Stimulated activated CD4-positive, alpha-beta T cell treated with anti-CD3 and anti-CD28 coated beads, Interleukin-4, amount 100 ng/mL, for 1 hour (primary cell): ENCODE data around the gene GMIP.
"Not testable (repeated sequence)": the region's sequence is repeated elsewhere in the genome, so short reads cannot be mapped to it uniquely, and the experiment has no call there.

Experiments
- DNase-seq: peaks from one replicate; pipeline ENCODE4 v3.0.0-alpha.2; 2020

Gene GMIP, protein sequence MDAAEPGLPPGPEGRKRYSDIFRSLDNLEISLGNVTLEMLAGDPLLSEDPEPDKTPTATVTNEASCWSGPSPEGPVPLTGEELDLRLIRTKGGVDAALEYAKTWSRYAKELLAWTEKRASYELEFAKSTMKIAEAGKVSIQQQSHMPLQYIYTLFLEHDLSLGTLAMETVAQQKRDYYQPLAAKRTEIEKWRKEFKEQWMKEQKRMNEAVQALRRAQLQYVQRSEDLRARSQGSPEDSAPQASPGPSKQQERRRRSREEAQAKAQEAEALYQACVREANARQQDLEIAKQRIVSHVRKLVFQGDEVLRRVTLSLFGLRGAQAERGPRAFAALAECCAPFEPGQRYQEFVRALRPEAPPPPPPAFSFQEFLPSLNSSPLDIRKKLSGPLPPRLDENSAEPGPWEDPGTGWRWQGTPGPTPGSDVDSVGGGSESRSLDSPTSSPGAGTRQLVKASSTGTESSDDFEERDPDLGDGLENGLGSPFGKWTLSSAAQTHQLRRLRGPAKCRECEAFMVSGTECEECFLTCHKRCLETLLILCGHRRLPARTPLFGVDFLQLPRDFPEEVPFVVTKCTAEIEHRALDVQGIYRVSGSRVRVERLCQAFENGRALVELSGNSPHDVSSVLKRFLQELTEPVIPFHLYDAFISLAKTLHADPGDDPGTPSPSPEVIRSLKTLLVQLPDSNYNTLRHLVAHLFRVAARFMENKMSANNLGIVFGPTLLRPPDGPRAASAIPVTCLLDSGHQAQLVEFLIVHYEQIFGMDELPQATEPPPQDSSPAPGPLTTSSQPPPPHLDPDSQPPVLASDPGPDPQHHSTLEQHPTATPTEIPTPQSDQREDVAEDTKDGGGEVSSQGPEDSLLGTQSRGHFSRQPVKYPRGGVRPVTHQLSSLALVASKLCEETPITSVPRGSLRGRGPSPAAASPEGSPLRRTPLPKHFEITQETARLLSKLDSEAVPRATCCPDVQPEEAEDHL

GRCh38 chr19:19643158-19644053 lies at the start of gene GMIP:
Gene GMIP (minus strand): TSS chr19:19643657. CDS start chr19:19643529, 128 bp downstream.
- peak; percentile 86 for DNase-seq

- DNase-seq: no peak
Observed at GRCh38 chr19:19691683-19692082, 48.2 kb upstream of the GMIP start.

DNA sequence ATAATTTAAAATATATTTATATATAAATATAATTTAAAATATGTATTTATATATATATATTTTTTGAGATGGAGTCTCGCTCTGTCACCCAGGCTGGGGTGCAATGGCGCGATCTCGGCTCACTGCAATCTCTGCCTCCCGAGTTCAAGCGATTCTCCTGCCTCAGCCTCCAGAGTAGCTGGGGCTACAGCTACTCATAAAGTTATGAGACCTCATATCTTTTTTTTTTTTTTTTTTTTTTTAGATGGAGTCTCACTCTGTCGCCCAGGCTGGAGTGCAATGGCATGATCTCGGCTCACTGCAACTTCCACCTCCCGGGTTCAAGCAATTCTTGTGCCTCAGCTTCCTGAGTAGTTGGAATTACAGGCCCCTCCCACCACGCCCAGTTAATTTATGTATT lies 45.6 kb upstream of the GMIP start:
- not testable (repeated sequence) for DNase-seq

DNA sequence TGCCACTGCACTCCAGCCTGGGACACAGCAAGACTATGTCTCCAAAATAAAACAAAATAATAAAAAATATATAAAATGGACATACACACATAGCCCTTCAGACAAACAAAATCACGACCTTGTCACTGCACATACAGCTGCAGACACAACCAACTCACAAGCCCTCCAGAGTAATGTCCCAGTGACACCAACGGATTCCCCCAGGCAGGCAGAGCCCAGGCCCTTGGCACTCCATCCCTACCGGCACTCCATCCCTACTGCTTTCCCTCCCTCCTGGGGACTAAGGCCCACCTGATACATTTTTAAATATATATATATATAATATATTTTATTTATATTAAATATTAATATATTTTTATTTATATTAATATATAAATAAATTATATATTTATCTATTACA lies 43.6 kb upstream of the GMIP start:
- DNase-seq: no peak

DNA sequence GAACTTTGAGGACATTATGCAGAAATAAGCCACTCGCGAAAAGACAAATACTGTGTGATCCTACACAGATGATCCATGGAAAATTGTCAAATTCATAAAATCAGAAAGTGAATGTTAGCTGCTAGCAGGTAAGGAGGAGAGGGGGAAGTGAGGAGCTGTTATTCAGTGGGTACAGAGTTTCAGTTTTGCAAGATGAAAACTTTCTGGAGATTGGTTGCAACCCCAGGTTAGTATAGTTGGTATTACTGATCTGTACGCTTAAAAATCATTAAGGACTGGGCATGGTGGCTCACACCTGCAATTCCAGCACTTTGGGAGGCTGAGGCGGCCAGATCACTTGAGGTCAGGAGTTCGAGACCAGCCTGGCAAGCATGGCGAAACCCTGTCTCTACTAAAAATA lies 43.1 kb upstream of the GMIP start:
- no peak for DNase-seq

- DNase-seq: not testable (repeated sequence)
Observed at GRCh38 chr19:19686119-19686518, 42.7 kb upstream of the GMIP start.

DNA sequence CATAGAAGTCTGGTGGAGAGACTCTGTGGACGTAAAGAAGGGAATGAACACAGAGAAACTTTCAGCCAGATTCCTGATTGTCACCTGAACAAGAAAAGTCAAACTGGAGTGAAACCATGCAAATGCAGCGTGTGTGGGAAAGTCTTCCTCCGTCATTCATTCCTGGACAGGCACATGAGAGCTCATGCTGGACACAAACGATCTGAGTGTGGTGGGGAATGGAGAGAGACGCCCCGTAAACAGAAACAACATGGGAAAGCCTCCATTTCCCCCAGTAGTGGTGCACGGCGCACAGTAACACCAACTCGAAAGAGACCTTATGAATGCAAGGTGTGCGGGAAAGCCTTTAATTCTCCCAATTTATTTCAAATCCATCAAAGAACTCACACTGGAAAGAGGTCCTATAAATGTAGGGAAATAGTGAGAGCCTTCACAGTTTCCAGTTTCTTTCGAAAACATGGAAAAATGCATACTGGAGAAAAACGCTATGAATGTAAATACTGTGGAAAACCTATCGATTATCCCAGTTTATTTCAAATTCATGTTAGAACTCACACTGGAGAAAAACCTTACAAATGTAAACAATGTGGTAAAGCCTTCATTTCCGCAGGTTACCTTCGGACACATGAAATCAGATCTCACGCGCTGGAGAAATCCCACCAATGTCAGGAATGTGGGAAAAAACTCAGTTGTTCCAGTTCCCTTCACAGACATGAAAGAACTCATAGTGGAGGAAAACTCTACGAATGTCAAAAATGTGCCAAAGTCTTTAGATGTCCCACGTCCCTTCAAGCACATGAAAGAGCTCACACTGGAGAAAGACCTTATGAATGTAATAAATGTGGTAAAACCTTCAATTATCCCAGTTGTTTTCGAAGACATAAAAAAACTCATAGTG lies 36.0 kb upstream of the GMIP start:
- no peak for DNase-seq

GRCh38 chr19:19677579-19677978 lies 34.1 kb upstream of the GMIP start:
- no peak for DNase-seq

DNA sequence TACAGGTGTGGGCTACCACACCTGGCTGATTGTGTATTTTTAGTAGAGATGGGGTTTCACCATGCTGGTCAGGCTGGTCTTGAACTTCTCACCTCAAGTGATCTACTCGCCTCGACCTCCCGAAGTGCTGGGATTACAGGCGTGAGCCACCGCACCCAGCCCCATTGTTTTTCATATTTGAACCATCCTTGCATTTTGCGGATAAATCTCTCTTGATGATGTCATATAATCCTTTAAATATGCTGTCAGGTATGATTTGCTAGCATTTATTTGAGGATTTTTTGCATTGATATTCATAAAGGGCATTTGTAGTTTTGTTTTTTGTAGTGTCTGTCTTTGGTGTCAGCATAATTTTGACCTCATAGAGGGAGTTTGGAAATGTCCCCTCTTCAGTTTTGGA lies 30.9 kb upstream of the GMIP start:
- no peak for DNase-seq

DNA sequence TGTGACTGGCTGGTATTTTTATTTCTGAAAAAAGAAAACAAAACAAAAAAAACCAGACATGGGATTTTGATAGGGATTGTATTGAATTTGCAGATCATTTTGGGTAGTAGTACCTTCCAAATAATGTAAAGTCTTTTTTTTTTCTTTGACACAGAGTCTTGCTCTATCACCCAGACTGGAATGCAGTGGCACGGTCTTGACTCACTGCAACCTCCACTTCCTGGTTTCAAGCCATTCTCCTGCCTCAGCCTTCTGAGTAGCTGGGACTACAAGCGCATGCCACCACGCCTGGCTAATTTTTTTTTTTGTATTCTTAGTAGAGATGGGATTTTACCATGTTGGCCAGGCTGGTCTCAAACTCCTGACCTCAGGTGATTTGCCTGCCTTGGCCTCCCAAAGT lies 29.4 kb upstream of the GMIP start:
- DNase-seq: no peak

- no peak for DNase-seq
Observed at GRCh38 chr19:19670070-19670551, 26.7 kb upstream of the GMIP start.

DNA sequence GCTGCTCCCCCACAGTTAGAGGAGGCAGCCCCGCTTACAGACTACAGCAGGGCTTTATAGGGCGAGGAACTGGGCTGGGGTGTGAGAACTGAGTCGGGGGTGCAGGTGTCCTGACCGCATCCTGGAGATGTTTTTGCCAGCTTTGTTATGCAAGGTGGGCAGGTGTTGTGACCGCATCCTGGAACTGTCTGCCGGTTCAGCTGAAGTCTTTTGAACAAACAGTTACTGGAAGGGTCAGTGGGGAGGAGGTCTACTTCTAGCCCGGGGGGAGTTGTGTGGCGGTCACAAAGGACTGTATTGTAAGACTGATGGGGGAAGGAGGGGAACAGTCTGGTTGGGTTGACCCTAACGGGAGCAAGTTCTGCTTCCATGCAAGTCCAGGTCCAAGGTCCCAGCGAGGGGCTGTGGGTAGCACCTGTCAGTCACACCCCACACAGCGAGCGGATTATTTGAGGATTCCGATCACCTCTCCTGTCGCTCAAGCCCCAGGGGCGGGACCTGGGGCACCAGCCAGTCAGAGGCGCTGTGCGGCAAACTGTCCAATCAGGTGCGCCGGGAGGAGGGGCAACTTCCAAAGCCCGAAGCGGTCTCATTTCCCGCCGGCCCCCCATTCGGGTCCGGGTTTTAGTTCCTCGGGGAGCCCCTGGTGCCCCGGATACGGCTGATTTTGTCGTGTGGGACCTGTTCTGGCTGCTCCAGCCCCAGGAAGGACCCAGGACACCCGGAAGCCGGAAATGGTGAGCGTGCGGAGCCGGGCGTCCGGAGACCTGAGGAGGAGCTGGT lies 25.0 kb upstream of the GMIP start, which contains the start of gene ZNF101:
TSS of gene ZNF101 (plus strand) at position 610 of the 783 bp plus-strand sequence. CDS start at position 735, 125 bp downstream.
- DNase-seq: peak; percentile 95

GRCh38 chr19:19665420-19665948 lies 22.0 kb upstream of the GMIP start:
- not testable (repeated sequence) for DNase-seq

DNA sequence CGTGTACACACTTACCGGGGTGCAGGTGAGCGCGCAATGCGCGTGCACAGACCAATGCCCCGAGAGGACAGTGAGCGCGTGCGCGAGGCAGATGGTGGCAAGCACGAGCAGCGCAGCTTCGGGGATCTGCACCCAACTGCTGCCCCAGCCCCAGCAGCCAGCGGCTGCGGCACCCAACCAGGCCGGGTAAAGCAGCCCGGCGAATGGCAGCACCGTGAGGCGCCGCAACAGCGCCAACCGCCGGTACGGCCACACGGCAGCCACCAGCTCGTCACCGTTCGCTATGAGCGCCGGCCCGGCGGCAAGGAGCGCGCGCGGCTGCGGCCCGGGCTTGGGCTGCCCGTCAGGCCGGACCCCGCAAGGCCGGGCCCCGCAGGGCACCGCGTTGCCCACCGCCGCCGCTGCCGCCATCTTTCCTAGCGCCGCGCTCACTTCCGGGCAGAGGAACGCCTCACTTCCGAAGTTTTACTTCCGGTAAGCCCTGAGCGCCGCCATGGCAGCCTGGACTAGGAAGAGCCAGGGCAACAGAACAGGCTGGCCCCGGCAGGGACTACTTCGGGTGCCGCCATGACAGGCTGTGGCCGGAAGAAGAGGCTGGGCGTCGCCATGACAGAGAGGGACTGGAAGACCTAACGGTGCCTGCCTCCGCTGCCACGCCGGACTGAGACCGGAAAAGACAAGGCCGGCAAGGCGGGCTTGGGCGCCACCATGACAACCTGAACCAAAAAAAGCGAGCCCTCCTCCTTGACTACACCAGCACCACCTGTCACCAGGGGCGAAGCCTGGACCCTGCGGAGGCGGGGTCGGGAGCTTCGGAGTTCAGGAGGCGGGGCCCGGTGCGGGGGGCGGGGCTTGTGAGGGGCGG lies 20.0 kb upstream of the GMIP start, which contains the start of gene ATP13A1:
TSS of gene ATP13A1 (minus strand) at position 421 of the 865 bp plus-strand sequence. CDS start at position 411, 10 bp downstream.
- DNase-seq: peak; percentile 90

DNA sequence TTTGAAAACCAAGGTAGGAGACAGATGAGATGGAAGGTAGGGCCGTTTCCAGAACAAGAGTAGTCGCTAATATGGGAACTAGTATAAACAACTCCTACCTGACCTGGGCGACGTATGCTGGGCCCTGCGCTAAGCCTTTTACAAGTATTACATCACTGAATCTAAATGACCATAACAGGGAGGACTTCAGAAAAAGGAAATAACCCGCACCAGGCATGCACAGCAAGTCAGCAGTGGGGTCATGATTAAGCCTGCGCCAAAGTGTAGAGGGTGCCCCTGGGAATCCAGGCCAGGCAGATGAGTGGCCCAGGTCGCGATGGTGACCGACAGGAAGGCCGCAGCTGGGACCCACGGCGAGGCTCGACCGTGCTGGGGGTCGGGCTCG lies 19.4 kb upstream of the GMIP start:
- no peak for DNase-seq

GRCh38 chr19:19662344-19662743 lies 18.9 kb upstream of the GMIP start:
- DNase-seq: no peak

DNA sequence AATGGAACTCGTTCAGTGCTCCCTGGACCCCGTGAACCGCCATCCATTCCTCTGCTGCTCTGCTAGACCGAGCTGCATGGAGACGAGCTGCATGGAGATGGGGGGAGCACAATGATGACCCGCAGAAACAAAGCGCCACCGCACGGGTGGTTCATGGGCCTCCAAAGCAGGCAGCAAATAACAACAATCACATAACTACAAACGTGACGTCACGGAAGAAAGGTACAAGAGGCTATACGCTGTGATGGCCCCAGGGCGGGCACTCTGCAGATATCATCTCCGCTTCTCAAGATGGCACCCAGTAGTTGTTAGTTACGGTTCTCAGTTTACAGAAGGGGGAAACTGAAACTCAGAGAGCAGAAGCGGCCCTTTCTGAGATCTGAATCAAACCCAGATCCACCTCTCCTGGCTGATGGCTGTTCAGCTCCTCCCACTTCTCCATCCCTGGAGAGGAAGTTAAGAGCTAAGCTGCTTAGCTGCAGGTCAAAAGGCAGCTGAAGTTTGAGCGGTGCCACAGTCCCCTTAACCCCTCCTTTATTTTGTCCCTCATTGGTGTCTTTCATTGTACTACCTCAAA lies 18.3 kb upstream of the GMIP start:
- peak; percentile 15 for DNase-seq

- no peak for DNase-seq
Observed at GRCh38 chr19:19661141-19661674, 17.8 kb upstream of the GMIP start.
